SU-DHL-6 (cell line): ENCODE results near the gene CFAP92.

Source experiments
- EZH2phosphoT487 ChIP-seq: fragments of 200-600 bp; sonication (generic), shearing (Covaris generic); conservative IDR thresholded peaks from 2 replicates; pipeline ENCODE4 v1.6.1; 2018; ENCODE audit warnings: mild to moderate bottlenecking, antibody characterized with exemption, low read length, moderate library complexity, mixed read lengths
- TF ChIP-seq, protein P1 (sequence below): fragments of 200-600 bp; sonication (generic); IDR thresholded peaks from one replicate; pipeline ENCODE4 v1.5.1; 2017; ENCODE audit warnings: antibody characterized with exemption, mild to moderate bottlenecking, low read length, moderate library complexity; ENCODE audit not compliant: insufficient read depth, poor library complexity, severe bottlenecking

DNA sequence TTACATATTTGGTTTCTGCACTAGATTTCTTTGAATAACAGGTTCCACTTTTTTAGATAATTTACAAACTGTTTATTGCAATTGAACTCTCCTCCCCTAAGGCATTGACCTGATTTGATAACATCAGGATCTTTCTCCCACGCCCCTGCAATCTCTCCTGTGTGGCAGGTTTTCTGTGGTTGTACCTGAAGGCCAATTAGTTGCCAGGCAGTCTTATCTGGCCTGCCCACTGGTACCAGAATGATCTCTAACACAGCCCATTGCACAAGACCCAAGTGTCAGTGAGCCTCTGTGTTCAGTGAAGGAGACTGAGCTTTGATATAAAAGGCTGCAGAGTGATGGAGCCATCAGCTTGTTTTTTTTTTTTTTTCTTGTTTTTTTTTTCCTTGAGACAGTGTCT lies 111.2 kb downstream of the CFAP92 start:
- TF ChIP-seq EZH2phosphoT487 = no peak
- TF ChIP-seq, protein P1, sequence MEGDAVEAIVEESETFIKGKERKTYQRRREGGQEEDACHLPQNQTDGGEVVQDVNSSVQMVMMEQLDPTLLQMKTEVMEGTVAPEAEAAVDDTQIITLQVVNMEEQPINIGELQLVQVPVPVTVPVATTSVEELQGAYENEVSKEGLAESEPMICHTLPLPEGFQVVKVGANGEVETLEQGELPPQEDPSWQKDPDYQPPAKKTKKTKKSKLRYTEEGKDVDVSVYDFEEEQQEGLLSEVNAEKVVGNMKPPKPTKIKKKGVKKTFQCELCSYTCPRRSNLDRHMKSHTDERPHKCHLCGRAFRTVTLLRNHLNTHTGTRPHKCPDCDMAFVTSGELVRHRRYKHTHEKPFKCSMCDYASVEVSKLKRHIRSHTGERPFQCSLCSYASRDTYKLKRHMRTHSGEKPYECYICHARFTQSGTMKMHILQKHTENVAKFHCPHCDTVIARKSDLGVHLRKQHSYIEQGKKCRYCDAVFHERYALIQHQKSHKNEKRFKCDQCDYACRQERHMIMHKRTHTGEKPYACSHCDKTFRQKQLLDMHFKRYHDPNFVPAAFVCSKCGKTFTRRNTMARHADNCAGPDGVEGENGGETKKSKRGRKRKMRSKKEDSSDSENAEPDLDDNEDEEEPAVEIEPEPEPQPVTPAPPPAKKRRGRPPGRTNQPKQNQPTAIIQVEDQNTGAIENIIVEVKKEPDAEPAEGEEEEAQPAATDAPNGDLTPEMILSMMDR = no peak
